Measurements from ENCODE around the gene TUBB1. TPM values are rescaled to one million over a fixed set of nuclear protein-coding genes. Genes with fewer than 3 reads are reported as not detected.

The TUBB1 gene
- total and polyA plus RNA-seq, 12 donors = 0.07 to 0.38 (median 0.18) TPM; not detected in 2

GRCh38 chr20:58986286-58986967 lies 32.8 kb upstream of the TUBB1 start:
- Histone ChIP-seq H3K4me3 (no peak overlapping the region), H3K9me3 (no peaks in the 10 kb centered on the region), H3K4me1 (peaks cover 0 to 42% (median 35%) of the 10 kb centered on the region in 9 donors), H3K27ac (no peak overlapping the region), H3K27me3 (no peaks in the 10 kb centered on the region), H3K36me3 (peaks cover 3 to 58% (median 50%) of the 10 kb centered on the region in 9 donors)
- ATAC-seq (no peak), DNase-seq (no peak)
- intact Hi-C loops (cut with DNase I) = loop anchor here in 3 of 10 donors (5.0 to 10.0 kb wide), 3 partner anchors 46 to 1272 kb away; partner anchors contain the start of genes ATP5F1E (in 2 of the 3) and PMEPA1 (in 1 of the 3)
- TF ChIP-seq CTCF (IDR thresholded peaks at IDR 0.05) = no peak
- 68 to 74% methylated on average over 9 of the region's 9 CpGs for WGBS, 2 donors

GRCh38 chr20:58986968-58987517 lies 32.2 kb upstream of the TUBB1 start:
- intact Hi-C loops (cut with DNase I) = loop anchor here in 3 of 10 donors (5.0 to 10.0 kb wide), 3 partner anchors 45 to 1272 kb away; partner anchors contain the start of genes ATP5F1E (in 2 of the 3) and PMEPA1 (in 1 of the 3)
- no peaks in the 10 kb centered on the region for H3K27me3 ChIP-seq
- no peak for TF ChIP-seq CTCF (IDR thresholded peaks at IDR 0.05)
- H3K4me1 ChIP-seq = peaks cover 0 to 39% (median 31%) of the 10 kb centered on the region in 9 donors
- no peak overlapping the region for H3K4me3 ChIP-seq
- ATAC-seq (no peak), DNase-seq (no peak)
- H3K9me3 ChIP-seq = no peaks in the 10 kb centered on the region
- H3K36me3 ChIP-seq = peaks cover 3 to 64% (median 57%) of the 10 kb centered on the region in 9 donors
- 66 to 73% methylated on average over 8 of the region's 8 CpGs for WGBS, 2 donors
- H3K27ac ChIP-seq = no peak overlapping the region

GRCh38 chr20:58987790-58988564 lies 31.3 kb upstream of the TUBB1 start:
- no peak for TF ChIP-seq CTCF (IDR thresholded peaks at IDR 0.05)
- H3K27ac ChIP-seq = no peak overlapping the region
- intact Hi-C loops (cut with DNase I) = loop anchor here in 3 of 10 donors (5.0 to 10.0 kb wide), 3 partner anchors 44 to 1273 kb away; partner anchors contain the start of genes ATP5F1E (in 2 of the 3) and PMEPA1 (in 1 of the 3)
- no peak overlapping the region for H3K4me3 ChIP-seq
- no peaks in the 10 kb centered on the region for H3K27me3 ChIP-seq
- peaks cover 3 to 73% (median 65%) of the 10 kb centered on the region in 9 donors for H3K36me3 ChIP-seq
- WGBS, 2 donors = 78 to 84% methylated on average over 9 of the region's 9 CpGs
- H3K9me3 ChIP-seq = no peaks in the 10 kb centered on the region
- ATAC-seq = no peak
- H3K4me1 ChIP-seq = peaks cover 0 to 30% (median 22%) of the 10 kb centered on the region in 9 donors
- no peak for DNase-seq

- Histone ChIP-seq H3K36me3 (peaks cover 3 to 79% (median 70%) of the 10 kb centered on the region in 9 donors), H3K27me3 (no peaks in the 10 kb centered on the region), H3K27ac (no peak overlapping the region), H3K9me3 (no peaks in the 10 kb centered on the region), H3K4me1 (peaks cover 0 to 25% (median 18%) of the 10 kb centered on the region in 9 donors), H3K4me3 (no peak overlapping the region)
- no peak for TF ChIP-seq CTCF (IDR thresholded peaks at IDR 0.05)
- intact Hi-C loops (cut with DNase I) = loop anchor here in 3 of 10 donors (5.0 to 10.0 kb wide), 3 partner anchors 44 to 1274 kb away; partner anchors contain the start of genes ATP5F1E (in 2 of the 3) and PMEPA1 (in 1 of the 3)
- no peak for DNase-seq
- no peak for ATAC-seq
- WGBS, 2 donors = 76 to 81% methylated on average over 6 of the region's 6 CpGs
These were observed 30.7 kb upstream of the TUBB1 start for GRCh38 chr20:58988565-58988882.

Measured in heart right ventricle (tissue), 16 donors.